Prostate gland (tissue), 2 donors: ENCODE measurements around the gene HSPA1B. TPM values are rescaled to one million over a fixed set of nuclear protein-coding genes. Genes with fewer than 3 reads are reported as not detected.
"Not testable (repeated sequence)": the region's sequence is repeated elsewhere in the genome, so short reads cannot be mapped to it uniquely, and the experiment has no call there.

Experiments used
- DNase-seq: peaks from one replicate; pipeline ENCODE4 v3.0.0-alpha.2; 2019; ENCODE audit warnings: low spot score
- H3K27ac ChIP-seq, 2 donors: fragments of 200-600 bp; sonication (generic); 2 replicates each; pipeline ENCODE4 v1.5.1; 2017 to 2019
- H3K27me3 ChIP-seq: fragments of 200-600 bp; sonication (generic); replicated peaks from 2 replicates; pipeline ENCODE4 v1.5.1; 2019; ENCODE audit not compliant: insufficient read depth
- H3K36me3 ChIP-seq, 2 donors: fragments of 200-600 bp; sonication (generic); 1 replicate in 1 of 2; 2 replicates in 1 of 2; pipeline versions ENCODE4 v1.5.1 to v1.8.1; 2017 to 2019
- H3K4me1 ChIP-seq: fragments of 200-600 bp; sonication (generic); replicated peaks from 2 replicates; pipeline ENCODE4 v1.5.1; 2019
- H3K4me3 ChIP-seq, 2 donors: fragments of 200-600 bp; sonication (generic); 2 replicates each; pipeline ENCODE4 v1.5.1; 2017 to 2019
- H3K9me3 ChIP-seq: fragments of 200-600 bp; sonication (generic); 2 replicates; pipeline ENCODE4 v1.5.1; 2017
- POLR2A ChIP-seq: fragments of 450-650 bp; IDR thresholded peaks from one replicate; pipeline ENCODE4 v1.6.1; 2016; ENCODE audit warnings: antibody characterized with exemption, mild to moderate bottlenecking
- POLR2AphosphoS5 ChIP-seq: sonication (generic); formaldehyde crosslinking; IDR thresholded peaks from one replicate; pipeline ENCODE4 v1.6.1; 2017; ENCODE audit warnings: antibody characterized with exemption
- WGBS: methylation state at CpG from one replicate; pipeline ENCODE4 v1.1.5; 2018; 5-methylcytosine and 5-hydroxymethylcytosine counted together
- intact Hi-C: fragments of 100-400 bp; cut with DNase I; formaldehyde crosslinking; loops from one replicate; pipeline ENCODE4 v1.14.2; 2022
- total RNA-seq, 2 donors: library from RNA; depleted of rRNA; stranded (reverse); fragments of >200 nt; gene quantifications; one replicate each; pipeline ENCODE4 v1.1.0, GENCODE V29; 2016
- TF ChIP-seq, protein P1 (sequence below), 4 experiments: fragments of 200-600 bp in 2 of 4; fragments of 450-650 bp in 2 of 4; sonication (generic) in 2 of 4; IDR thresholded peaks; 1 replicate in 3 of 4; 2 replicates in 1 of 4; pipeline ENCODE4 v1.5.1; 2016 to 2019; ENCODE audit warnings: antibody characterized with exemption in 4 of 4, mild to moderate bottlenecking in 2 of 4, moderate library complexity in 2 of 4

HSPA1B gene
- total RNA-seq, 2 donors from 2014 or later = 331 to 360 TPM

DNA sequence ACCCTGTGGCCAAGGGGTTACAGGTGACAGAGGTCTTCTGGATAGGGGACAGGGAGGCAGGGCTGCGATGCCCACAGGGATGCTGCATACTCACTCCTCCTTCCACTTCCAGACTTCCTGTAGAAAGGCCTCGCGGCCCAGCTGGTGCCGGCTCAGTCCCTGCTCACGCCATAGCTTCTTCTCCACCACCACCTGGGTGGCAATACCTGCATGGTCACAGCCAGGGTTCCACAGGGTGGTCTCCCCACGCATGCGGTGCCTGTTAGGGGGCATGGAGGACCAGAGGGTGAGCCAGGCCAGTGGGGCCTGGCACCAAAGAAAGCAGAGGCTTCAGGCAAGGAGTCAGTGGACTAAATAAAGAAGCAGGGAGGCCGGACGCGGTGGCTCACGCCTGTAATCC, 42.1 kb upstream of the HSPA1B start:
- Histone ChIP-seq H3K36me3 (peaks cover 5 to 16% of the 10 kb centered on the region in 2 donors), H3K4me1 (no peaks in the 10 kb centered on the region), H3K27ac (no peak overlapping the region), H3K4me3 (no peak overlapping the region), H3K9me3 (no peaks in the 10 kb centered on the region), H3K27me3 (no peaks in the 10 kb centered on the region)
- intact Hi-C loops = no loop called here
- WGBS = 95% methylated on average over 11 of the region's 11 CpGs
- DNase-seq = no peak
- TF ChIP-seq POLR2AphosphoS5 (no peak), POLR2A (no peak)
- TF ChIP-seq, protein P1, sequence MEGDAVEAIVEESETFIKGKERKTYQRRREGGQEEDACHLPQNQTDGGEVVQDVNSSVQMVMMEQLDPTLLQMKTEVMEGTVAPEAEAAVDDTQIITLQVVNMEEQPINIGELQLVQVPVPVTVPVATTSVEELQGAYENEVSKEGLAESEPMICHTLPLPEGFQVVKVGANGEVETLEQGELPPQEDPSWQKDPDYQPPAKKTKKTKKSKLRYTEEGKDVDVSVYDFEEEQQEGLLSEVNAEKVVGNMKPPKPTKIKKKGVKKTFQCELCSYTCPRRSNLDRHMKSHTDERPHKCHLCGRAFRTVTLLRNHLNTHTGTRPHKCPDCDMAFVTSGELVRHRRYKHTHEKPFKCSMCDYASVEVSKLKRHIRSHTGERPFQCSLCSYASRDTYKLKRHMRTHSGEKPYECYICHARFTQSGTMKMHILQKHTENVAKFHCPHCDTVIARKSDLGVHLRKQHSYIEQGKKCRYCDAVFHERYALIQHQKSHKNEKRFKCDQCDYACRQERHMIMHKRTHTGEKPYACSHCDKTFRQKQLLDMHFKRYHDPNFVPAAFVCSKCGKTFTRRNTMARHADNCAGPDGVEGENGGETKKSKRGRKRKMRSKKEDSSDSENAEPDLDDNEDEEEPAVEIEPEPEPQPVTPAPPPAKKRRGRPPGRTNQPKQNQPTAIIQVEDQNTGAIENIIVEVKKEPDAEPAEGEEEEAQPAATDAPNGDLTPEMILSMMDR (IDR thresholded peaks at IDR 0.05) = no peak

DNA sequence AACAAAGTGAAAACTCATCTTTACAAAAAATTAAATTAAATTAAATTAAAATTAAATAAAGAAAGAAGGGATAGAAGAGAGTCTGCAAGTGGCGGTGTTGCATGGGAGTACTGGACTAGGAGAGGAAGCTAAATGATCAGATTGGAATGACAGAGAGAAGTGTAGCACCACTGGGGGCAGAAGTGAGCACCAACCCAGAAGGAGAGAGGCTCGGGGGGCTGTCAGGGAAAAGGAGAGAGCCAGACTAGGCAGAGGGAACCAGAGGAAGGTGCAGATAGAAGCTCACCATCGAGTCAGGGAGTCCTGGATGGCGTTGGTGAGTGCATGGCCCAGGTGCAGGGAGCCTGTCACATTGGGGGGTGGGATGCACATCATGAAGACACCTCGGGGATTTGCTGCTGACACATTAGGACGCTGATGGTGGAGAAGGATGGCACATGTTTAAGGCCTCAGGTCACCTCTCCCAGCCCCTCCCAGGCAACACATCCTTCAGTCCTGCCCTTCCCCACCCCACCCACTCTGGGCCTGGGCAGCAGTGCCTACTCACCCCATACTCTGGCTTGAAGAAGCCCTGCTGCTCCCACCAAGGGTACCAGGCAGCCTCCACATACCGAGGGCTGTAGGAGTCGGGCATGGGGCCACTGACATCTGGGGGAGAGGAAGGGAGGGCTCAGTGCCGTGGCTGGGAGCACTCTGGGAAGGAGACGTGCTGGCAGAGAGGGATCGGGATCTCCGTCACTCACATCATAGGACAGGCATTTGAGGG, 36.0 kb upstream of the HSPA1B start:
- 64% methylated on average over 12 of the region's 12 CpGs for WGBS
- no peak for DNase-seq
- H3K4me1 ChIP-seq = peaks cover 3% of the 10 kb centered on the region
- intact Hi-C loops = no loop called here
- H3K27ac ChIP-seq = no peak overlapping the region
- no peaks in the 10 kb centered on the region for H3K9me3 ChIP-seq
- no peak overlapping the region for H3K4me3 ChIP-seq
- no peak for TF ChIP-seq POLR2AphosphoS5
- TF ChIP-seq POLR2A = no peak
- TF ChIP-seq, protein P1 (IDR thresholded peaks at IDR 0.05) = peak in 3 of 4 experiments; percentile 15 to 55 (median 48)
- no peaks in the 10 kb centered on the region for H3K36me3 ChIP-seq
- no peaks in the 10 kb centered on the region for H3K27me3 ChIP-seq

DNA sequence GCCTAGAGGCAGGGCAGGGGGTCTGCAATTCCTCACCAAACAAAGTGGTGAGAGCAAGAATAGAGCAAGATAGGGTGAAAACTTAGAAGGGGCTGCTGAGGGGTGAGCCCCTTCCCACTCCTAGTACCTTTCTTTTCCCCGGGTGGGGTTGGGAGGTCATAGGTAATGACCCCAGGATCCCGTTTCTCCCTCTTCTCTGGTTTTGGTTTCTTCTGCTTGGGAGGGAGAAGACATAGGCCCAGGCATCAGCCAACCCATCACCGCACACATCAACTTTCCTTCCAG, 35.5 kb upstream of the HSPA1B start:
- no peak for TF ChIP-seq POLR2A
- TF ChIP-seq POLR2AphosphoS5 = no peak
- TF ChIP-seq, protein P1 (IDR thresholded peaks at IDR 0.05) = no peak
- Histone ChIP-seq H3K27ac (no peak overlapping the region), H3K36me3 (no peaks in the 10 kb centered on the region), H3K4me3 (no peak overlapping the region), H3K9me3 (no peaks in the 10 kb centered on the region), H3K27me3 (no peaks in the 10 kb centered on the region), H3K4me1 (peaks cover 3% of the 10 kb centered on the region)
- intact Hi-C loops = no loop called here
- 90% methylated on average over 3 of the region's 3 CpGs for WGBS
- no peak for DNase-seq

DNA sequence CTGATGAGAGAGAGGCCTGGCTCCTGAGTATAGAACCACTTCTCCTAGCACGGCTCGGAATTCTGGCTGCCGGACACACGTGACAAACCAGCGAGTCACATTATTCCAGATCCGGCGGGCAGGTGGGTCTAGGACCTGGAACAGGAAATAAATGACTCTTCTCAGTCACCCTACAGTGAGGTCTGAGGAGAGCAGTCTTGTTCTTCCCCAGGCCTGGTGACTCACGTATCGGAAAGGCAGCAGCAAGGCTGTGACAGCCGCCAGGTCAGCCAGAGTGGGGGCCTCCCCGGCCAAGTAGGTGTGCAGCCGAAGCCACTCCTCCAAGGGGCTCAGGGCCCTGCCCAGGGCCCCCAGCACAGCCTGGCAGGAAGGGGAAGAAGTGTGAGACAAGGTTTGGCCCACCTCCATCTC, 34.8 kb upstream of the HSPA1B start:
- H3K9me3 ChIP-seq = no peaks in the 10 kb centered on the region
- DNase-seq = no peak
- no peak overlapping the region for H3K4me3 ChIP-seq
- 79% methylated on average over 12 of the region's 12 CpGs for WGBS
- H3K36me3 ChIP-seq = no peaks in the 10 kb centered on the region
- no peak for TF ChIP-seq POLR2AphosphoS5
- TF ChIP-seq, protein P1 (IDR thresholded peaks at IDR 0.05) = no peak
- TF ChIP-seq POLR2A = no peak
- peaks cover 3% of the 10 kb centered on the region for H3K4me1 ChIP-seq
- no peak overlapping the region for H3K27ac ChIP-seq
- H3K27me3 ChIP-seq = no peaks in the 10 kb centered on the region
- intact Hi-C loops = no loop called here

DNA sequence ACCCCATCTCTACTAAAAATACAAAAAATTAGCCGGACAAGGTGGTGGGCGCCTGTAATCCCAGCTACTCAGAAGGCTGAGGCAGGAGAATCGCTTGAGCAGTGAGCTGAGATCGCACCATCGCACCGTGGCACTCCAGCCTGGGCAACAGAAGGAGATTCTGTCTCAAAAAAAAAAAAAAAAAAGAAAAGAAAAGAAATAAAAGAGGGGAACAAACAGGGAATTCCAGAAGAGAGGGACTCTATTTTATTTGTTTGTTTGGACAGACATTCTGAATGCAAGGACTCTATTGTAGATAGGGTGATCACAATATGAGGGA, 33.7 kb upstream of the HSPA1B start:
- intact Hi-C loops, H3K27me3 ChIP-seq, H3K36me3 ChIP-seq, H3K9me3 ChIP-seq, H3K4me3 ChIP-seq, H3K4me1 ChIP-seq, DNase-seq: not testable (repeated sequence)
- peak overlapping the region; percentile 89 to 97 for H3K27ac ChIP-seq
- 88% methylated on average over 6 of the region's 6 CpGs for WGBS
